Measurements from ENCODE around the gene TCEAL8.

DNA sequence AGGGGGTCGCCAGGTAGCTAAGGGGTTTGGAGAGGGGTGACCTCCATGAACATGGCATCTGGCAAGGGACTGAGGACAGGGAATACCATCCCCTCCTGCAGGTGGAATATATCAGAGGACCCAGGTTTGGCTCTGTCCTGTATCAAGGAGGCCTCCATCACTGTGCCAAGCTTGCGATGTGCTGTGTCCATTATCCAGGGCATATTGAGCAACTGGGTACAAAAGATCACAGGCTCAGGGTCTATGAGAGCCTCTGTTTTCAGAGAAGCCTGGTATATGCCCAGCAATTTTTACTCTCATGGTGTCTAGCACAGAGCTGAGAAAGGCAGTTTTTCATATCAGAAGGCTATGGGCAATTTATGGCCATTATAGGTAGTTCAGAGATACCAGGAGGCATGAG lies 38.2 kb upstream of the TCEAL8 start:
- TF ChIP-seq POLR2A (IDR thresholded peaks at IDR 0.05): no peak
- TF ChIP-seq, protein P1, sequence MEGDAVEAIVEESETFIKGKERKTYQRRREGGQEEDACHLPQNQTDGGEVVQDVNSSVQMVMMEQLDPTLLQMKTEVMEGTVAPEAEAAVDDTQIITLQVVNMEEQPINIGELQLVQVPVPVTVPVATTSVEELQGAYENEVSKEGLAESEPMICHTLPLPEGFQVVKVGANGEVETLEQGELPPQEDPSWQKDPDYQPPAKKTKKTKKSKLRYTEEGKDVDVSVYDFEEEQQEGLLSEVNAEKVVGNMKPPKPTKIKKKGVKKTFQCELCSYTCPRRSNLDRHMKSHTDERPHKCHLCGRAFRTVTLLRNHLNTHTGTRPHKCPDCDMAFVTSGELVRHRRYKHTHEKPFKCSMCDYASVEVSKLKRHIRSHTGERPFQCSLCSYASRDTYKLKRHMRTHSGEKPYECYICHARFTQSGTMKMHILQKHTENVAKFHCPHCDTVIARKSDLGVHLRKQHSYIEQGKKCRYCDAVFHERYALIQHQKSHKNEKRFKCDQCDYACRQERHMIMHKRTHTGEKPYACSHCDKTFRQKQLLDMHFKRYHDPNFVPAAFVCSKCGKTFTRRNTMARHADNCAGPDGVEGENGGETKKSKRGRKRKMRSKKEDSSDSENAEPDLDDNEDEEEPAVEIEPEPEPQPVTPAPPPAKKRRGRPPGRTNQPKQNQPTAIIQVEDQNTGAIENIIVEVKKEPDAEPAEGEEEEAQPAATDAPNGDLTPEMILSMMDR (IDR thresholded peaks at IDR 0.05): no peak
